ENCODE results near the gene PPP1R26. TPM values are rescaled to one million over a fixed set of nuclear protein-coding genes. Genes with fewer than 3 reads are reported as not detected.
"Not testable (repeated sequence)": the region's sequence is repeated elsewhere in the genome, so short reads cannot be mapped to it uniquely, and the experiment has no call there.

Gene PPP1R26
- total and polyA plus RNA-seq, 7 donors, result 2.0 to 9.5 (median 3.8) TPM

GRCh38 chr9:135533674-135534073, 54.1 kb downstream of the PPP1R26 start:
- DNase-seq (no peak), ATAC-seq (no peak)
- intact Hi-C loops (cut with DNase I), result no loop called here
- Histone ChIP-seq H3K4me3 (no peak overlapping the region), H3K9me3 (no peaks in the 10 kb centered on the region), H3K27me3 (ENCODE audit: insufficient read depth in 3 of 3, low read length in 2 of 3) (peaks cover 0 to 47% (median 2%) of the 10 kb centered on the region in 3 donors), H3K27ac (no peak overlapping the region), H3K4me1 (no peaks in the 10 kb centered on the region), H3K36me3 (ENCODE audit: insufficient read depth in 1 of 2, low read depth in 1 of 2) (no peaks in the 10 kb centered on the region)
- TF ChIP-seq CTCF (IDR thresholded peaks at IDR 0.05), result no peak
- 83 to 87% (median 86%) methylated on average over 12 of the region's 12 CpGs for WGBS, 3 donors

GRCh38 chr9:135534192-135534711, 54.7 kb downstream of the PPP1R26 start:
- intact Hi-C loops (cut with DNase I); H3K4me1 ChIP-seq; H3K27ac ChIP-seq; DNase-seq; H3K36me3 ChIP-seq (ENCODE audit: insufficient read depth in 1 of 2, low read depth in 1 of 2); H3K9me3 ChIP-seq; ATAC-seq; H3K4me3 ChIP-seq: not testable (repeated sequence)
- 20 to 25% (median 23%) methylated on average over 9 to 10 of the region's 10 CpGs for WGBS, 3 donors
- H3K27me3 ChIP-seq (ENCODE audit: insufficient read depth in 3 of 3, low read length in 2 of 3), result peaks cover 0 to 45% (median 2%) of the 10 kb centered on the region in 3 donors

- H3K4me3 ChIP-seq; H3K27ac ChIP-seq; ATAC-seq; intact Hi-C loops (cut with DNase I); H3K36me3 ChIP-seq (ENCODE audit: insufficient read depth in 1 of 2, low read depth in 1 of 2); H3K9me3 ChIP-seq; H3K4me1 ChIP-seq; DNase-seq: not testable (repeated sequence)
- 49 to 61% (median 60%) methylated on average over 4 of the region's 4 CpGs for WGBS, 3 donors
- peaks cover 0 to 39% (median 2%) of the 10 kb centered on the region in 3 donors for H3K27me3 ChIP-seq (ENCODE audit: insufficient read depth in 3 of 3, low read length in 2 of 3)
Measured at GRCh38 chr9:135534826-135535225, 55.2 kb downstream of the PPP1R26 start.

- H3K9me3 ChIP-seq; intact Hi-C loops (cut with DNase I); H3K36me3 ChIP-seq (ENCODE audit: insufficient read depth in 1 of 2, low read depth in 1 of 2); H3K4me1 ChIP-seq; H3K27ac ChIP-seq; ATAC-seq; H3K4me3 ChIP-seq; DNase-seq: not testable (repeated sequence)
- peaks cover 0 to 34% (median 0%) of the 10 kb centered on the region in 3 donors for H3K27me3 ChIP-seq (ENCODE audit: insufficient read depth in 3 of 3, low read length in 2 of 3)
- 76 to 83% (median 82%) methylated on average over 12 to 13 of the region's 13 CpGs for whole genome bisulfite sequencing, 3 donors
Measured at GRCh38 chr9:135535631-135536030, 56.0 kb downstream of the PPP1R26 start.

GRCh38 chr9:135536216-135536615, 56.6 kb downstream of the PPP1R26 start:
- Histone ChIP-seq H3K4me3 (no peak overlapping the region), H3K27ac (no peak overlapping the region), H3K27me3 (ENCODE audit: insufficient read depth in 3 of 3, low read length in 2 of 3) (peaks cover 0 to 28% (median 0%) of the 10 kb centered on the region in 3 donors), H3K9me3 (no peaks in the 10 kb centered on the region), H3K4me1 (no peaks in the 10 kb centered on the region), H3K36me3 (ENCODE audit: insufficient read depth in 1 of 2, low read depth in 1 of 2) (no peaks in the 10 kb centered on the region)
- ATAC-seq (no peak), DNase-seq (no peak)
- intact Hi-C loops (cut with DNase I), result no loop called here
- WGBS, 3 donors, result 74 to 79% (median 75%) methylated on average over 8 of the region's 8 CpGs
- TF ChIP-seq CTCF (IDR thresholded peaks at IDR 0.05), result no peak

Other genes with a start within 250 kb of the PPP1R26 start
- gene MRPS2, start 20.9 kb downstream of the PPP1R26 start, total RNA-seq, result 10 to 100 TPM; 36.8 to 47.1 (median 41.5) TPM
- gene MRPS2, start 20.9 kb downstream of the PPP1R26 start, polyA plus RNA-seq, result 10 to 100 TPM; 57.7 to 78.8 (median 65.5) TPM
- gene LCN1, start 41.7 kb downstream of the PPP1R26 start, total RNA-seq, result under 1 TPM in 1 of 4 donors, not detected in 3; 0.71 TPM
- gene LCN1, start 41.7 kb downstream of the PPP1R26 start, polyA plus RNA-seq, result not detected
- not detected for gene OBP2A, start 66.3 kb downstream of the PPP1R26 start, total RNA-seq
- not detected for gene OBP2A, start 66.3 kb downstream of the PPP1R26 start, polyA plus RNA-seq
- gene PAEP, start 82.0 kb downstream of the PPP1R26 start, total RNA-seq, result not detected
- gene PAEP, start 82.0 kb downstream of the PPP1R26 start, polyA plus RNA-seq, result not detected
- not detected for gene GLT6D1, start 159.8 kb downstream of the PPP1R26 start, total RNA-seq
- not detected for gene GLT6D1, start 159.8 kb downstream of the PPP1R26 start, polyA plus RNA-seq
- not detected for gene LCN9, start 183.5 kb downstream of the PPP1R26 start, total RNA-seq
- not detected for gene LCN9, start 183.5 kb downstream of the PPP1R26 start, polyA plus RNA-seq
- not detected for gene SOHLH1, start 219.7 kb downstream of the PPP1R26 start, total RNA-seq
- not detected for gene SOHLH1, start 219.7 kb downstream of the PPP1R26 start, polyA plus RNA-seq
- 10 to 100 TPM; 10.3 to 15.0 (median 12.4) TPM for gene KCNT1, start 222.4 kb downstream of the PPP1R26 start, total RNA-seq
- 1 to 10 TPM; 1.1 to 3.1 (median 1.6) TPM for gene KCNT1, start 222.4 kb downstream of the PPP1R26 start, polyA plus RNA-seq